Measurements from ENCODE around the gene PSG1.
"Not testable (repeated sequence)": the region's sequence is repeated elsewhere in the genome, so short reads cannot be mapped to it uniquely, and the experiment has no call there.

PSG1 gene

GRCh38 chr19:42879613-42880012 lies at the start of gene PSG1:
PSG1 (minus strand) TSS chr19:42879713; CDS start chr19:42879581, 132 bp downstream.
- DNase-seq (ENCODE audit: low read depth in 2 of 2): no peak

- DNase-seq (ENCODE audit: low read depth in 2 of 2): no peak
These were observed 49.4 kb upstream of the PSG1 start for GRCh38 chr19:42928896-42929295.

GRCh38 chr19:42926781-42927180 lies 47.3 kb upstream of the PSG1 start:
- DNase-seq (ENCODE audit: low read depth in 2 of 2): no peak

- DNase-seq (ENCODE audit: low read depth in 2 of 2): peak; percentile 11 to 13
These were observed 43.6 kb upstream of the PSG1 start for GRCh38 chr19:42923106-42923505.

- DNase-seq (ENCODE audit: low read depth in 2 of 2): not testable (repeated sequence)
These were observed 41.5 kb upstream of the PSG1 start for GRCh38 chr19:42920971-42921370.

GRCh38 chr19:42919757-42920079 lies 40.2 kb upstream of the PSG1 start:
- no peak for DNase-seq (ENCODE audit: low read depth in 2 of 2)

- DNase-seq (ENCODE audit: low read depth in 2 of 2): not testable (repeated sequence)
These were observed 39.7 kb upstream of the PSG1 start for GRCh38 chr19:42919070-42919756.

- not testable (repeated sequence) for DNase-seq (ENCODE audit: low read depth in 2 of 2)
These were observed 39.0 kb upstream of the PSG1 start for GRCh38 chr19:42918377-42919069.

- DNase-seq (ENCODE audit: low read depth in 2 of 2): not testable (repeated sequence)
These were observed 38.1 kb upstream of the PSG1 start, which contains the start of gene PSG6 for GRCh38 chr19:42917634-42918033. PSG6 (minus strand) TSS chr19:42917894; CDS start chr19:42917792, 102 bp downstream.

GRCh38 chr19:42916931-42917330 lies 37.4 kb upstream of the PSG1 start:
- not testable (repeated sequence) for DNase-seq (ENCODE audit: low read depth in 2 of 2)

GRCh38 chr19:42913516-42913915 lies 34.0 kb upstream of the PSG1 start:
- DNase-seq (ENCODE audit: low read depth in 2 of 2): not testable (repeated sequence)

GRCh38 chr19:42912941-42913340 lies 33.4 kb upstream of the PSG1 start:
- not testable (repeated sequence) for DNase-seq (ENCODE audit: low read depth in 2 of 2)

GRCh38 chr19:42911731-42912130 lies 32.2 kb upstream of the PSG1 start:
- DNase-seq (ENCODE audit: low read depth in 2 of 2): not testable (repeated sequence)

- DNase-seq (ENCODE audit: low read depth in 2 of 2): not testable (repeated sequence)
These were observed 26.6 kb upstream of the PSG1 start for GRCh38 chr19:42906162-42906561.

- not testable (repeated sequence) for DNase-seq (ENCODE audit: low read depth in 2 of 2)
These were observed 21.0 kb upstream of the PSG1 start for GRCh38 chr19:42900561-42900960.

GRCh38 chr19:42899674-42900073 lies 20.2 kb upstream of the PSG1 start:
- not testable (repeated sequence) for DNase-seq (ENCODE audit: low read depth in 2 of 2)

- DNase-seq (ENCODE audit: low read depth in 2 of 2): not testable (repeated sequence)
These were observed 19.6 kb upstream of the PSG1 start for GRCh38 chr19:42899110-42899509.

- not testable (repeated sequence) for DNase-seq (ENCODE audit: low read depth in 2 of 2)
These were observed 19.1 kb upstream of the PSG1 start for GRCh38 chr19:42898656-42899055.

- not testable (repeated sequence) for DNase-seq (ENCODE audit: low read depth in 2 of 2)
These were observed 18.2 kb upstream of the PSG1 start for GRCh38 chr19:42897729-42898128.

GRCh38 chr19:42890446-42890845 lies 10.9 kb upstream of the PSG1 start:
- DNase-seq (ENCODE audit: low read depth in 2 of 2): not testable (repeated sequence)

- peak; percentile 13 to 16 for DNase-seq (ENCODE audit: low read depth in 2 of 2)
These were observed 8.4 kb upstream of the PSG1 start for GRCh38 chr19:42887876-42888445.

GRCh38 chr19:42882730-42883129 lies 3.2 kb upstream of the PSG1 start:
- DNase-seq (ENCODE audit: low read depth in 2 of 2): not testable (repeated sequence)

GRCh38 chr19:42882010-42882409 lies 2.5 kb upstream of the PSG1 start:
- not testable (repeated sequence) for DNase-seq (ENCODE audit: low read depth in 2 of 2)
